H1 (cell line): ENCODE measurements around the gene FSCN2. TPM values are rescaled to one million over a fixed set of nuclear protein-coding genes. Genes with fewer than 3 reads are reported as not detected.

ENCODE experiments used
- ATF2 ChIP-seq: IDR thresholded peaks from 2 replicates; pipeline ENCODE4 v1.6.1; 2012; ENCODE audit warnings: low read length, inconsistent platforms
- CBX5 ChIP-seq: fragments of 300-800, 300-1000 bp; sonication (generic); IDR thresholded peaks from 2 replicates; pipeline ENCODE4 v1.7.1; 2016; ENCODE audit warnings: antibody characterized with exemption, low read length, low read depth
- CEBPB ChIP-seq: IDR thresholded peaks from 2 replicates; pipeline ENCODE4 v1.6.1; 2012; ENCODE audit warnings: low read depth, low read length
- EGR1 ChIP-seq: IDR thresholded peaks from 2 replicates; pipeline ENCODE4 v1.6.1; 2011; ENCODE audit warnings: low read depth, low read length, borderline replicate concordance
- EP300 ChIP-seq, 2 experiments: IDR thresholded peaks; 1 replicate in 1 of 2; 2 replicates in 1 of 2; pipeline ENCODE4 v1.6.1; 2011 to 2012; ENCODE audit warnings: low read depth in 2 of 2, low read length in 2 of 2, mild to moderate bottlenecking in 2 of 2, borderline replicate concordance in 1 of 2, inconsistent platforms in 1 of 2, moderate library complexity in 1 of 2
- EZH2 ChIP-seq: fragments of 200-600 bp; sonication (generic); IDR thresholded peaks from 2 replicates; pipeline ENCODE4 v1.7.1; 2012; ENCODE audit warnings: low read depth, mild to moderate bottlenecking, moderate library complexity, low read length, inconsistent platforms; ENCODE audit not compliant: severe bottlenecking
- FOSL1 ChIP-seq: IDR thresholded peaks from 2 replicates; pipeline ENCODE4 v1.6.1; 2011; ENCODE audit warnings: mild to moderate bottlenecking, low read depth, low read length, moderate library complexity; ENCODE audit not compliant: insufficient read depth
- NANOG ChIP-seq: IDR thresholded peaks from 2 replicates; pipeline ENCODE4 v1.6.1; 2011; ENCODE audit warnings: low read length, low read depth, mild to moderate bottlenecking, inconsistent platforms; ENCODE audit not compliant: insufficient read depth, poor library complexity, severe bottlenecking
- POLR2A ChIP-seq, 2 experiments: IDR thresholded peaks; 1 replicate in 1 of 2; 2 replicates in 1 of 2; pipeline ENCODE4 v1.6.1; 2011; ENCODE audit warnings: low read depth in 2 of 2, low read length in 2 of 2, mild to moderate bottlenecking in 2 of 2; ENCODE audit errors: control extremely low read depth in 1 of 2
- RFX5 ChIP-seq: IDR thresholded peaks from 2 replicates; pipeline ENCODE4 v1.6.1; 2011; ENCODE audit warnings: low read depth, low read length, improper control_type of control experiment, borderline replicate concordance
- SP4 ChIP-seq: IDR thresholded peaks from 2 replicates; pipeline ENCODE4 v1.6.1; 2012; ENCODE audit warnings: low read length, inconsistent platforms
- TAF7 ChIP-seq: optimal IDR thresholded peaks from 2 replicates; pipeline ENCODE3; 2011; ENCODE audit warnings: low read depth, mild to moderate bottlenecking, inconsistent platforms, low read length, moderate library complexity, borderline replicate concordance
- TCF12 ChIP-seq: IDR thresholded peaks from 2 replicates; pipeline ENCODE4 v1.6.1; 2011; ENCODE audit warnings: low read depth, mild to moderate bottlenecking, low read length
- YY1 ChIP-seq: IDR thresholded peaks from 2 replicates; pipeline ENCODE4 v1.6.1; 2011; ENCODE audit warnings: low read depth, mild to moderate bottlenecking, low read length
- polyA plus RNA-seq, 7 experiments: library from polyadenylated mRNA; depleted of rRNA in 3 of 7; stranded (reverse) in 5 of 7; unstranded in 2 of 7; fragments of >200 nt in 5 of 7; fragments of 200-250 nt in 2 of 7; gene quantifications; 1 replicate in 5 of 7; 2 replicates in 1 of 7; 4 replicates in 1 of 7; pipeline versions ENCODE4 v1.2.1 to v1.2.3, GENCODE V29; 2011 to 2013; ENCODE audit warnings: missing spikeins in 2 of 7, mixed read lengths in 2 of 7
- total RNA-seq: library from RNA; stranded (reverse); fragmentation: NEBNext Ultra II Directional; extraction: Animal tissue kit (Norgen Biotek cat#: 25700); gene quantifications from 2 replicates; pipeline ENCODE4 v1.2.1, GENCODE V29; 2021

Gene FSCN2
- total and polyA plus RNA-seq, 2 of the 8 experiments (the other 6 are each of a cell fraction or from before 2014, with no cell fraction given): 0.18 to 0.30 TPM

DNA sequence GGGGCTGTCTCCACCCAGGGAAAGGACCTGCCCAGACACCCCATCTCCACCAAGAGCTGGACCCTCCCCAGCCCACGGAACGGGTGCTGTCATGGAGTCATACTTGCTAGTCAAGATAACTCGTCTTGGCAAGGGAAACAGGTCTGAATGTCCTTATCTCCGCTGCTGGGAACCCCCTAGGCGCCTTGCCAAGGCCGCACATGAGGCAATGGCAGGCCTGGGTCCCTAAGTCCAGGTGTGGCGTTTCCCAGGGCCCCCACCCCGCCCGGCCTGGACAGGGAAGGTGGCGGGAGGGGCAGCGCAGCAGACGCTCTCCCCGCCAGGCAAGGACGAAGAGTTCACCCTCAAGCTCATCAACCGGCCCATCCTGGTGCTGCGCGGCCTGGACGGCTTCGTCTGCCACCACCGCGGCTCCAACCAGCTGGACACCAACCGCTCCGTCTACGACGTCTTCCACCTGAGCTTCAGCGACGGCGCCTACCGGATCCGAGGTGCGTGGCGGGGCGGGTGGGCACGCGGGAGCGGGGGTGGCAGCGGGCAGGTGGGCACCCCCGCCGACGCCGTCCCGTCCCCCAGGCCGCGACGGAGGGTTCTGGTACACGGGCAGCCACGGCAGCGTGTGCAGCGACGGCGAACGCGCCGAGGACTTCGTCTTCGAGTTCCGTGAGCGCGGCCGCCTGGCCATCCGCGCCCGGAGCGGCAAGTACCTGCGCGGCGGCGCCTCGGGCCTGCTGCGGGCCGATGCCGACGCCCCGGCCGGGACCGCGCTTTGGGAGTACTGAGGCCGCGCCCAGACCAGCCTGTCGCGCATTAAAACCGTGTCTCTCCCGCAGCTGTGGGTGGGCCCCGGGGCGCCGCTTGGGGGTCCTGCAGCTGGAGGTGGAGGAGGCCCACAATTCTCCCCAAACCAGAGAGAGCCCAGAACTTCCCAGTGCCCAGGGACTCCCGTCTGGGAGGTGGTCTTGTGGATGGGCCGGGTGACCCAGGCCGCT, 8.4 kb downstream of the FSCN2 start (continued):
- TF ChIP-seq CEBPB: no peak
- TF ChIP-seq RFX5: no peak
- TF ChIP-seq EZH2: peak; percentile 55
- no peak for TF ChIP-seq EGR1
- no peak for TF ChIP-seq ATF2
- no peak for TF ChIP-seq CBX5
- no peak for TF ChIP-seq TAF7
- TF ChIP-seq NANOG: no peak
- TF ChIP-seq POLR2A (IDR thresholded peaks at IDR 0.05; ENCODE audit: control extremely low read depth in 1 of 2, low read depth in 2 of 2, low read length in 2 of 2): no peak
- TF ChIP-seq EP300 (IDR thresholded peaks at IDR 0.05; ENCODE audit: borderline replicate concordance in 1 of 2, low read depth in 2 of 2, low read length in 2 of 2): no peak
- no peak for TF ChIP-seq TCF12
- TF ChIP-seq SP4: no peak
- no peak for TF ChIP-seq FOSL1
- TF ChIP-seq YY1: no peak
